HFFc6 (cell line): ENCODE results near the gene FAM120A. TPM values are rescaled to one million over a fixed set of nuclear protein-coding genes. Genes with fewer than 3 reads are reported as not detected.

ENCODE experiments used
- DNase-seq: peaks from one replicate; pipeline ENCODE4 v3.0.0-alpha.2; 2018
- H3K27ac Mint-ChIP-seq: 2 replicates; pipeline ENCODE4 v1.8.0; 2020; ENCODE audit warnings: mild to moderate bottlenecking, mixed read lengths
- H3K27me3 Mint-ChIP-seq: 2 replicates; pipeline ENCODE4 v1.8.0; 2021; ENCODE audit warnings: mild to moderate bottlenecking, moderate library complexity, mixed read lengths; ENCODE audit not compliant: insufficient read depth
- H3K36me3 Mint-ChIP-seq: 2 replicates; pipeline ENCODE4 v1.8.0; 2021; ENCODE audit warnings: low read depth, mixed read lengths
- H3K4me1 Mint-ChIP-seq: 2 replicates; pipeline ENCODE4 v1.8.0; 2020; ENCODE audit warnings: low read depth, mixed read lengths
- H3K4me3 Mint-ChIP-seq: 2 replicates; pipeline ENCODE4 v1.8.0; 2020; ENCODE audit warnings: mild to moderate bottlenecking, moderate library complexity, mixed read lengths
- H3K9me3 Mint-ChIP-seq: 2 replicates; pipeline ENCODE4 v1.8.0; 2020; ENCODE audit warnings: mild to moderate bottlenecking, mixed read lengths
- CTCF ChIP-seq: fragments of 200-600 bp; sonication (generic); IDR thresholded peaks from 2 replicates; pipeline ENCODE4 v1.5.0; 2021; ENCODE audit warnings: antibody characterized with exemption, mild to moderate bottlenecking
- total RNA-seq, 6 experiments: library from RNA; stranded (reverse); fragmentation: NEBNext Ultra II Directional; extraction: Animal tissue kit (Norgen Biotek cat#: 25700); gene quantifications; 2 replicates in 1 of 6; 3 replicates in 5 of 6; pipeline ENCODE4 v1.2.3, GENCODE V29; 2021

FAM120A gene
- total RNA-seq, 6 experiments from 2014 or later: 139 to 161 (median 155) TPM

- TF ChIP-seq CTCF: no peak
- Mint-ChIP-seq H3K27me3 (peaks cover 1% of the 10 kb centered on the region; the same call in 1 of the 2 replicates), H3K36me3 (peaks cover 7% of the 10 kb centered on the region), H3K4me1 (peaks cover 31% of the 10 kb centered on the region), H3K9me3 (no peaks in the 10 kb centered on the region), H3K4me3 (no peak overlapping the region), H3K27ac (no peak overlapping the region)
- DNase-seq: no peak
These were observed 28.2 kb downstream of the FAM120A start for GRCh38 chr9:93479726-93480125.

- H3K27ac Mint-ChIP-seq: no peak overlapping the region; the same call in 1 of the 2 replicates
- no peak for TF ChIP-seq CTCF
- H3K27me3 Mint-ChIP-seq: peaks cover 1% of the 10 kb centered on the region; the same call in 1 of the 2 replicates
- H3K4me3 Mint-ChIP-seq: no peak overlapping the region
- no peak for DNase-seq
- H3K36me3 Mint-ChIP-seq: peaks cover 7% of the 10 kb centered on the region
- peaks cover 30% of the 10 kb centered on the region for H3K4me1 Mint-ChIP-seq
- no peaks in the 10 kb centered on the region for H3K9me3 Mint-ChIP-seq
These were observed 28.8 kb downstream of the FAM120A start for GRCh38 chr9:93480262-93480661.

GRCh38 chr9:93480728-93481324 is 29.3 kb downstream of the FAM120A start:
- Mint-ChIP-seq H3K9me3 (no peaks in the 10 kb centered on the region), H3K4me3 (no peak overlapping the region), H3K36me3 (peaks cover 11% of the 10 kb centered on the region), H3K27me3 (peaks cover 1% of the 10 kb centered on the region; the same call in 1 of the 2 replicates), H3K4me1 (peaks cover 27% of the 10 kb centered on the region), H3K27ac (no peak overlapping the region)
- no peak for DNase-seq
- TF ChIP-seq CTCF: peak; percentile 49

GRCh38 chr9:93483497-93483896 is 32.0 kb downstream of the FAM120A start:
- Mint-ChIP-seq H3K4me1 (peaks cover 26% of the 10 kb centered on the region), H3K27ac (no peak overlapping the region), H3K27me3 (peaks cover 1% of the 10 kb centered on the region; the same call in 1 of the 2 replicates), H3K36me3 (peaks cover 27% of the 10 kb centered on the region), H3K4me3 (no peak overlapping the region), H3K9me3 (no peaks in the 10 kb centered on the region)
- TF ChIP-seq CTCF: no peak
- no peak for DNase-seq

- H3K9me3 Mint-ChIP-seq: no peaks in the 10 kb centered on the region
- H3K4me1 Mint-ChIP-seq: peaks cover 26% of the 10 kb centered on the region
- TF ChIP-seq CTCF: no peak
- no peak for DNase-seq
- no peak overlapping the region for H3K4me3 Mint-ChIP-seq
- H3K36me3 Mint-ChIP-seq: peaks cover 35% of the 10 kb centered on the region
- no peaks in the 10 kb centered on the region; the same call in 1 of the 2 replicates for H3K27me3 Mint-ChIP-seq
- peak overlapping the region; percentile 84 for H3K27ac Mint-ChIP-seq
These were observed 34.8 kb downstream of the FAM120A start for GRCh38 chr9:93486268-93486667.
